Nephron progenitor cell (in vitro differentiated cells): ENCODE data around the gene USP4.
A peak's percentile ranks its signal among the peaks of the same experiment; 100 is the strongest.

Experiments used
- DNase-seq: peaks from one replicate; pipeline ENCODE4 v3.0.0; 2021
- H3K27ac Mint-ChIP-seq: 2 replicates; pipeline ENCODE4 v1.8.0; 2021; ENCODE audit warnings: mild to moderate bottlenecking, moderate library complexity, mixed read lengths
- H3K27me3 Mint-ChIP-seq: 2 replicates; pipeline ENCODE4 v1.8.0; 2021; ENCODE audit warnings: mild to moderate bottlenecking, low read depth, mixed read lengths; ENCODE audit not compliant: poor library complexity
- H3K36me3 Mint-ChIP-seq: 2 replicates; pipeline ENCODE4 v1.8.0; 2021; ENCODE audit warnings: low read depth, mixed read lengths
- H3K4me1 Mint-ChIP-seq: 2 replicates; pipeline ENCODE4 v1.8.0; 2021; ENCODE audit warnings: mixed read lengths
- H3K4me3 Mint-ChIP-seq: 2 replicates; pipeline ENCODE4 v1.8.0; 2021; ENCODE audit warnings: mild to moderate bottlenecking, moderate library complexity, mixed read lengths
- H3K9me3 Mint-ChIP-seq: 2 replicates; pipeline ENCODE4 v1.8.0; 2021; ENCODE audit warnings: mild to moderate bottlenecking, moderate library complexity, mixed read lengths
- TF ChIP-seq, protein P1 (sequence below): fragments of 200-600 bp; sonication (generic); IDR thresholded peaks from 2 replicates; pipeline ENCODE4 v1.5.0; 2021; ENCODE audit warnings: antibody characterized with exemption

Gene USP4

DNA sequence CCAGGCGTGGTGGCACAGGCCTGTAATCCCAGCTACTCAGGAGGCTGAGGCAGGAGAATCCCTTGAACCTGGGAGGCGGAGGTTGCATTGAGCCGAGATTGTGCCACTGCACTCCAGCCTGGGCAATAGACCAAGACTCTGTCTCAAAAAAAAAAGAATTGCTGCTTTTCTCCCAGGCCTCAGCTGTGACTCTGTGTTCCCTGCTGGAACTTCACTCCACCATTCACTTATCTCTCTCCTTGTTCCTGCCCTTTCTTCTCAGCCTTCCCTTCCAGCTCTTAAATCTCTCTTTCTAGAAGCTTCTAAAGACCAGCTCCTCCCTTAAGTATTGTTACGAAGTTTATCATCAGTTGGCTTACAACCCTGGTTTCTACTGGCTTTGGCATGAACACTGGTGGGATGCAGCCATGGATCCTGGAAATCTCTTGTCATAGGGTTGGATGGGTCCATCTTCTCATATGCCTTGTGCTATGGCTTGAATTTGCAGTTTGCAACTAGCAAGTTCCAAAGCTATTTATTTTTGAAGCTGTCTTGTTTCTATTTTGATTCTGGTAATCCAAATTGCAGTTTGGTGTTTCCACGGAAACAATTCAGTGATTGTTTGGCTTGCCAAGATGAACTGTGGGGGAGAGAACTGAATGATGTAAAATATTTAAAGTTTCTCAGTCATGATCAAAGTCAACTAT is 73.3 kb downstream of the USP4 start:
- Mint-ChIP-seq H3K27me3 (peaks cover 3% of the 10 kb centered on the region), H3K27ac (peak overlapping the region; percentile 22), H3K36me3 (peaks cover 6% of the 10 kb centered on the region), H3K4me3 (no peak overlapping the region), H3K9me3 (no peaks in the 10 kb centered on the region), H3K4me1 (no peaks in the 10 kb centered on the region)
- DNase-seq: no peak
- TF ChIP-seq, protein P1, sequence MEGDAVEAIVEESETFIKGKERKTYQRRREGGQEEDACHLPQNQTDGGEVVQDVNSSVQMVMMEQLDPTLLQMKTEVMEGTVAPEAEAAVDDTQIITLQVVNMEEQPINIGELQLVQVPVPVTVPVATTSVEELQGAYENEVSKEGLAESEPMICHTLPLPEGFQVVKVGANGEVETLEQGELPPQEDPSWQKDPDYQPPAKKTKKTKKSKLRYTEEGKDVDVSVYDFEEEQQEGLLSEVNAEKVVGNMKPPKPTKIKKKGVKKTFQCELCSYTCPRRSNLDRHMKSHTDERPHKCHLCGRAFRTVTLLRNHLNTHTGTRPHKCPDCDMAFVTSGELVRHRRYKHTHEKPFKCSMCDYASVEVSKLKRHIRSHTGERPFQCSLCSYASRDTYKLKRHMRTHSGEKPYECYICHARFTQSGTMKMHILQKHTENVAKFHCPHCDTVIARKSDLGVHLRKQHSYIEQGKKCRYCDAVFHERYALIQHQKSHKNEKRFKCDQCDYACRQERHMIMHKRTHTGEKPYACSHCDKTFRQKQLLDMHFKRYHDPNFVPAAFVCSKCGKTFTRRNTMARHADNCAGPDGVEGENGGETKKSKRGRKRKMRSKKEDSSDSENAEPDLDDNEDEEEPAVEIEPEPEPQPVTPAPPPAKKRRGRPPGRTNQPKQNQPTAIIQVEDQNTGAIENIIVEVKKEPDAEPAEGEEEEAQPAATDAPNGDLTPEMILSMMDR: no peak

DNA sequence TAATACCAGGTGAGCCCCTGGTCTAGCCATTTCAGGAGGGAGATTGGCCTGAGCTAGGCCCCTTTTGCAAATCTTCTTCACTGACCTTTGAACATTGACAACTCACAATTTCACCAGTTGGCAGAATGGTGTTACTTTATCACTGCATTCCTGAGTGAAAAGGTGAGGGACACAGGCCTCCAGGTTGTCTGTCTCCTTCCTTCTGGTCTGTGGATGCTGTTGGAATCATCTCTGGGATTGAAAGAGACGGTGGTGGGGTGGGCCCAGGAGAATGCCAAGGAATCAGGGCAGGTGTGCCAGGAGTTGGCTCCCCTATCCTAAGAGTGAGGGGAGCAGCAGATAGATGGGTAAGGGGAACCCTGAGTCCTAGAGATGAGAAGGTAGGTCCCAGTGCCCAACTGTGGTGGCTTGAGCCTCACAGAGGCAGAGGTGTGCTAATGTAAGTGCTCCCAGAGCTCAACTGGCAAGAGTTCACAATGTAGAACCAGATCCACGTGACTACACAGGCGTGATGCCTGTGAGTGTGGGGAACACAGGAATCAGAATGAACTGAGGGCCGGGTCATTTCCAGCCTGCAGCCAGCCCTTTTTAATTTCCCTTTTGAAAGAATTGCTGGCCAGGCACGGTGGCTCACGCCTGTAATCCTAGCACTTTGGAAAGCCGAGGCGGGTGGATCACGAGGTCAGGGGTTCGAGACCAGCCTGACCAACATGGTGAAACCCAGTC is 74.0 kb downstream of the USP4 start:
- no peak for DNase-seq
- Mint-ChIP-seq H3K9me3 (no peaks in the 10 kb centered on the region), H3K27ac (no peak overlapping the region), H3K36me3 (peaks cover 2% of the 10 kb centered on the region), H3K4me1 (no peaks in the 10 kb centered on the region), H3K27me3 (peaks cover 3% of the 10 kb centered on the region), H3K4me3 (no peak overlapping the region)
- TF ChIP-seq, protein P1: no peak

DNA sequence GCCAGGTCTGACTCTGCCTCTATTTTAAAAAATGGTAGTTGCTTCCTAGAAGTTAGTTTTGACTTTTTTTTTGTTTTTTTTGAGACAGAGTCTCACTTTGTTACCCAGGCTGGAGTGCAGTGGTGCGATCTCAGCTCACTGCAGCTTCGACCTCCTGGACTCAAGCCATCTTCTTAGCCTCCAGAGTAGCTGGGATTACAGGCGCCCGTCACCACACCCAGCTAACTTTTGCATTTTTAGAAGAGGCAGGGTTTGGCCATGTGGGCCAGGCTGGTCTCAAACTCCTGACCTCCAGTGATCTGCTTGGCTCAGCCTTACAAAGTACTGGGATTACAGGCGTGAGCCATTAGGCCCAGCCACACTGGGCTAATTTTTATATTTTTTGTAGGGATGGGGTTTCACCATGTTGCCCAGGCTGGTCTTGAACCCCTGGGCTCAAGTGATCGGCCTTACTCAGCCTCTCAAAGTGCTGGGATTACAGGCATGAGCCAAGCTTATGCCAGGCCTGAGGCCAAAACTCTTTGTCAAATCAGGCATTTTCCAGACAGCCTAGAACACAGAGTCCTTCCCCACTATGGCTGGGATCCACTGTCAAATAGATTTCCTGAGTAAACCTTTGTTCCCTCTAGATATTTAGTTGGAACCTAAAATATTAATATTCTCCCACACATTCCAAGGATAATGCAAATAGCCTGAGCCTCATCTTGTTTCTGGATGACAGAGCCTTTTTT is 76.5 kb downstream of the USP4 start:
- TF ChIP-seq, protein P1: no peak
- Mint-ChIP-seq H3K36me3 (no peaks in the 10 kb centered on the region), H3K4me1 (no peaks in the 10 kb centered on the region), H3K27me3 (no peaks in the 10 kb centered on the region), H3K4me3 (no peak overlapping the region), H3K9me3 (no peaks in the 10 kb centered on the region), H3K27ac (no peak overlapping the region)
- DNase-seq: no peak

DNA sequence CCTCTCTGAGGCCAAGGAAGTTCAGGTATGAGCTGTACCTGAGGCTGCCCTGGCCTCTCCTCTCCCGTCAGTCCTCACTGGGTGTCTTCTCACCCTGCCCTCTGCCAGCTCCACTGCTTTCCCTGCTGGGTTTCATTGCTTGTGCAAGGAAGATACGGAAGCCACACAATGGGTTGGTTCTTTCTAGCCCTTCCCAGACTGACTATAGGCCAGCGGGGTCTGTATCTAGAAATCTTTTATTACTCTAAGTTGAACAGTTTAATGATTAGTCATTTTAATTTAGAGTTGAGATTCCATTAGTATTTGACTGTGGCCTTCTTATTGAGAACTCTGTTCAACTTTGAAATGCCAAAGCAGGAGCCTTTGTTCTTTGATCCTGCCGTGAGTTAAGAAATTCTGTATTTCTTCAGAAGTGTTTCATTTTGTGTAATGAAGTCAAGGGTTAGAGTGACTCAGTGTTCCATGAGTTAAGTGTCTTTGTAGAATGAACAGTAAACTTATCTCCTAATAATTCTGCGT is 79.0 kb downstream of the USP4 start:
- Mint-ChIP-seq H3K27ac (peak overlapping the region; percentile 79), H3K9me3 (no peaks in the 10 kb centered on the region), H3K4me3 (no peak overlapping the region), H3K4me1 (peaks cover 7% of the 10 kb centered on the region), H3K27me3 (no peaks in the 10 kb centered on the region), H3K36me3 (no peaks in the 10 kb centered on the region)
- DNase-seq: no peak
- TF ChIP-seq, protein P1: no peak

DNA sequence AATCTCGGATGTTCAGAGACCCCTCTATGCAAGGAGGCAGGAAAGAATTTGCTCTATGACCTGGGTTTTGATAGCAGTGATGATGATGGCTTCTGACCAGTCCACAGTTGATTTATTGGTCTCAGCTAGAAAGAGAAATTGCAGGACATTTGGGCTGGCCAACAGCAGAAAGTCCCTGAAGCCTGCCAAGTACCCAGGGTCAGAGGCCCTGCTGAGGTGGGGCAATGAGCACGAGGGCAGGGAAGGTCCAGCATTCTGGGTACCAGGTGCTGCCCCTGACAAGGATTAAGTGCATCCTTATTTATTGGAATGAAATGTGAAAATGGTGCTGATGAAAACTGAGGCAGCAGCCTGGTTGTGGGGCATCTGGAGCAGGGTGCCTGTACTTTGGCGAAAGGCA is 82.7 kb downstream of the USP4 start:
- Mint-ChIP-seq H3K27ac (no peak overlapping the region), H3K4me1 (peaks cover 12% of the 10 kb centered on the region), H3K36me3 (no peaks in the 10 kb centered on the region), H3K9me3 (no peaks in the 10 kb centered on the region), H3K4me3 (no peak overlapping the region), H3K27me3 (no peaks in the 10 kb centered on the region)
- TF ChIP-seq, protein P1: no peak
- no peak for DNase-seq
